ENCODE data around the gene ACAD11.
A peak's percentile ranks its signal among the peaks of the same experiment; 100 is the strongest.
"Not testable (repeated sequence)": the region's sequence is repeated elsewhere in the genome, so short reads cannot be mapped to it uniquely, and the experiment has no call there.

ACAD11 gene

GRCh38 chr3:132641837-132642538, 17.6 kb downstream of the ACAD11 start:
- Histone ChIP-seq H2BK5ac (ENCODE audit: low read depth, low read length, poor library complexity) (no peak overlapping the region), H3K9ac (ENCODE audit: low read length) (no peak overlapping the region), H4K91ac (ENCODE audit: low read depth, low read length) (no peak overlapping the region), H3K4ac (ENCODE audit: low read depth, low read length) (no peak overlapping the region), H2AK5ac (ENCODE audit: low read length) (no peak overlapping the region), H3K4me2 (ENCODE audit: low read length) (no peak overlapping the region), H3K4me3 (ENCODE audit: low read depth, low read length) (no peak overlapping the region), H4K12ac (ENCODE audit: low read depth, low read length) (no peak overlapping the region), H3K27ac (ENCODE audit: low read depth, low read length) (no peak overlapping the region), H2BK120ac (ENCODE audit: insufficient read depth, low read length, poor library complexity) (no peak overlapping the region), H3K18ac (ENCODE audit: low read length) (no peak overlapping the region), H3K4me1 (ENCODE audit: control insufficient read depth in 1 of 2, insufficient read depth in 2 of 2, low read length in 2 of 2) (no peaks in the 10 kb centered on the region), H3K79me1 (ENCODE audit: low read length) (no peaks in the 10 kb centered on the region), H3K9me3 (ENCODE audit: insufficient read depth, low read depth, low read length) (no peaks in the 10 kb centered on the region), H4K8ac (ENCODE audit: low read depth, low read length) (no peak overlapping the region), H3K36me3 (ENCODE audit: control insufficient read depth in 1 of 2, insufficient read depth in 2 of 2, low read length in 2 of 2) (no peaks in the 10 kb centered on the region), H3K27me3 (ENCODE audit: insufficient read depth, low read length) (no peaks in the 10 kb centered on the region), H3K14ac (ENCODE audit: low read length) (no peak overlapping the region), H3K79me2 (ENCODE audit: control insufficient read depth, insufficient read depth, low read length, poor library complexity) (no peaks in the 10 kb centered on the region), H2BK12ac (ENCODE audit: low read length) (no peak overlapping the region), H2AFZ (ENCODE audit: insufficient read depth, low read length, poor library complexity) (no peak overlapping the region), H3K23ac (ENCODE audit: low read length) (no peak overlapping the region)
- DNase-seq, result peak in 1 of 2 donors; percentile 77
- WGBS (ENCODE audit: extremely low coverage, insufficient coverage, insufficient read length), result no CpG with 5 or more reads among the region's 5 CpGs

- not testable (repeated sequence) for H3K9ac ChIP-seq (ENCODE audit: low read length); H3K4me2 ChIP-seq (ENCODE audit: low read length); H3K23ac ChIP-seq (ENCODE audit: low read length); H4K91ac ChIP-seq (ENCODE audit: low read depth, low read length); H3K36me3 ChIP-seq (ENCODE audit: control insufficient read depth in 1 of 2, insufficient read depth in 2 of 2, low read length in 2 of 2); H3K4me3 ChIP-seq (ENCODE audit: low read depth, low read length); H3K14ac ChIP-seq (ENCODE audit: low read length); H3K9me3 ChIP-seq (ENCODE audit: insufficient read depth, low read depth, low read length); H3K79me2 ChIP-seq (ENCODE audit: control insufficient read depth, insufficient read depth, low read length, poor library complexity); H3K79me1 ChIP-seq (ENCODE audit: low read length); H3K4ac ChIP-seq (ENCODE audit: low read depth, low read length); H4K12ac ChIP-seq (ENCODE audit: low read depth, low read length); H2BK5ac ChIP-seq (ENCODE audit: low read depth, low read length, poor library complexity); H2BK12ac ChIP-seq (ENCODE audit: low read length); H3K27ac ChIP-seq (ENCODE audit: low read depth, low read length); H4K8ac ChIP-seq (ENCODE audit: low read depth, low read length); DNase-seq; H3K4me1 ChIP-seq (ENCODE audit: control insufficient read depth in 1 of 2, insufficient read depth in 2 of 2, low read length in 2 of 2); H2AK5ac ChIP-seq (ENCODE audit: low read length); H2AFZ ChIP-seq (ENCODE audit: insufficient read depth, low read length, poor library complexity); H3K18ac ChIP-seq (ENCODE audit: low read length); H3K27me3 ChIP-seq (ENCODE audit: insufficient read depth, low read length); H2BK120ac ChIP-seq (ENCODE audit: insufficient read depth, low read length, poor library complexity)
- no CpG with 5 or more reads among the region's 2 CpGs for WGBS (ENCODE audit: extremely low coverage, insufficient coverage, insufficient read length)
These were observed 18.2 kb downstream of the ACAD11 start for GRCh38 chr3:132641427-132641826.

GRCh38 chr3:132638706-132639105, 20.9 kb downstream of the ACAD11 start:
- Histone ChIP-seq H4K12ac (ENCODE audit: low read depth, low read length) (no peak overlapping the region), H2AFZ (ENCODE audit: insufficient read depth, low read length, poor library complexity) (no peak overlapping the region), H3K23ac (ENCODE audit: low read length) (no peak overlapping the region), H2AK5ac (ENCODE audit: low read length) (no peak overlapping the region), H4K8ac (ENCODE audit: low read depth, low read length) (no peak overlapping the region), H2BK12ac (ENCODE audit: low read length) (no peak overlapping the region), H3K18ac (ENCODE audit: low read length) (no peak overlapping the region), H3K4me2 (ENCODE audit: low read length) (no peak overlapping the region), H3K4me3 (ENCODE audit: low read depth, low read length) (no peak overlapping the region), H3K4me1 (ENCODE audit: control insufficient read depth in 1 of 2, insufficient read depth in 2 of 2, low read length in 2 of 2) (no peaks in the 10 kb centered on the region), H3K36me3 (ENCODE audit: control insufficient read depth in 1 of 2, insufficient read depth in 2 of 2, low read length in 2 of 2) (no peaks in the 10 kb centered on the region), H2BK5ac (ENCODE audit: low read depth, low read length, poor library complexity) (no peak overlapping the region), H3K27ac (ENCODE audit: low read depth, low read length) (no peak overlapping the region), H3K14ac (ENCODE audit: low read length) (no peak overlapping the region), H3K9ac (ENCODE audit: low read length) (no peak overlapping the region), H3K4ac (ENCODE audit: low read depth, low read length) (no peak overlapping the region), H3K9me3 (ENCODE audit: insufficient read depth, low read depth, low read length) (no peaks in the 10 kb centered on the region), H4K91ac (ENCODE audit: low read depth, low read length) (no peak overlapping the region), H3K79me1 (ENCODE audit: low read length) (no peaks in the 10 kb centered on the region), H3K79me2 (ENCODE audit: control insufficient read depth, insufficient read depth, low read length, poor library complexity) (no peaks in the 10 kb centered on the region), H2BK120ac (ENCODE audit: insufficient read depth, low read length, poor library complexity) (no peak overlapping the region), H3K27me3 (ENCODE audit: insufficient read depth, low read length) (no peaks in the 10 kb centered on the region)
- no peak for DNase-seq

GRCh38 chr3:132637590-132637989, 22.0 kb downstream of the ACAD11 start:
- Histone ChIP-seq H2AFZ (ENCODE audit: insufficient read depth, low read length, poor library complexity) (no peak overlapping the region), H3K4me1 (ENCODE audit: control insufficient read depth in 1 of 2, insufficient read depth in 2 of 2, low read length in 2 of 2) (no peaks in the 10 kb centered on the region), H4K91ac (ENCODE audit: low read depth, low read length) (no peak overlapping the region), H3K4me2 (ENCODE audit: low read length) (no peak overlapping the region), H3K27ac (ENCODE audit: low read depth, low read length) (no peak overlapping the region), H3K9ac (ENCODE audit: low read length) (no peak overlapping the region), H2BK5ac (ENCODE audit: low read depth, low read length, poor library complexity) (no peak overlapping the region), H3K18ac (ENCODE audit: low read length) (no peak overlapping the region), H3K9me3 (ENCODE audit: insufficient read depth, low read depth, low read length) (no peaks in the 10 kb centered on the region), H4K12ac (ENCODE audit: low read depth, low read length) (no peak overlapping the region), H3K79me2 (ENCODE audit: control insufficient read depth, insufficient read depth, low read length, poor library complexity) (no peaks in the 10 kb centered on the region), H4K8ac (ENCODE audit: low read depth, low read length) (no peak overlapping the region), H3K27me3 (ENCODE audit: insufficient read depth, low read length) (no peaks in the 10 kb centered on the region), H3K4me3 (ENCODE audit: low read depth, low read length) (no peak overlapping the region), H2BK120ac (ENCODE audit: insufficient read depth, low read length, poor library complexity) (no peak overlapping the region), H3K23ac (ENCODE audit: low read length) (no peak overlapping the region), H3K14ac (ENCODE audit: low read length) (no peak overlapping the region), H3K36me3 (ENCODE audit: control insufficient read depth in 1 of 2, insufficient read depth in 2 of 2, low read length in 2 of 2) (no peaks in the 10 kb centered on the region), H3K79me1 (ENCODE audit: low read length) (no peaks in the 10 kb centered on the region), H3K4ac (ENCODE audit: low read depth, low read length) (no peak overlapping the region), H2AK5ac (ENCODE audit: low read length) (no peak overlapping the region), H2BK12ac (ENCODE audit: low read length) (no peak overlapping the region)
- no CpG with 5 or more reads among the region's 1 CpG for WGBS (ENCODE audit: extremely low coverage, insufficient coverage, insufficient read length)
- DNase-seq, result peak in 1 of 2 donors; percentile 64

Measured in trophoblast cell (in vitro differentiated cells and primary cell).